NCI-H2227 treated with DMSO at 0.1 percent for 48 hours (cell line): ENCODE data around the gene ENDOG.
A peak's percentile ranks its signal among the peaks of the same experiment; 100 is the strongest.

Experiments used
- DNase-seq: peaks from one replicate; lab custom pipeline; 2025; lab: John Stamatoyannopoulos, UW

ENDOG gene

DNA sequence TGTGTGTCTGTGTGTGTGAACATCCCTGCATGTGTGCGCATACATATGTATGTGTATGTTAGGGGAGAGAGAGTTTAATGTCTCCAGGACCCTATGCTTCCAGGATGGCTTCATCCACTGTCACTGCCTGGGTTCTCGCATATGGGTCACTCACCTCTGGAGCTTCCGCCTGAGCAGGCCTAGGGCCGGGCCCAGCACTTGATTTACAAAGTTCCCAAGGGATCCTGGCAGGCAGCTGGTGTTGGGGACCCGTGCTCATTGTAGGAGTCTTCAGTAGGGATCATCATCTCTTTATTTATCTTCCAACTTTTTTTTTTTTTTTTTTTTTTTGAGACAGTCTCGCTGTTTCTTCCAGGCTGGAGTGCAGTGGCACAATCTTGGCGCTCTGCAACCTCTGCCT, 18.2 kb upstream of the ENDOG start:
- no peak for DNase-seq

DNA sequence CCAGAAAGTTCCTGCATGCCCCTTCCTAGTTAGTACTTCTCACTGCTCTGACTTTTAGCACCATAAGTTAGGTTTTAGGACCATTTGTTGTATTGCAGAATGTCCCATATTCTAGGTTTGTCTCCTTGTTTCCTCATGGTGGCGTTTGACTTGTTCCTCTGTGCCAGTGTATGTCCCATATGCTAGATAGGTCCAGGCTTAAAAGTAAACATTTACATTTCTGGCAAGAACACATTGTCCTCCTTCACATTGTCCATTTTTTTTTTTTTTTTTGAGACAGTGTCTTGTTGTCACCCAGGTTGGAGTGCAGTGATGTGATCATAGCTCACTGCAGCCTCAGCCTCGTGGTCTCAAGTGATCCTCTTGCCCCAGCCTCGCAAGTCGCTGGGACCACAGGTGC, 15.8 kb upstream of the ENDOG start:
- no peak for DNase-seq

- DNase-seq = no peak
Measured at GRCh38 chr9:128805661-128806060, 12.6 kb upstream of the ENDOG start.

GRCh38 chr9:128807827-128808226, 10.5 kb upstream of the ENDOG start:
- DNase-seq = no peak

GRCh38 chr9:128808543-128808942, 9.8 kb upstream of the ENDOG start:
- DNase-seq = no peak

DNA sequence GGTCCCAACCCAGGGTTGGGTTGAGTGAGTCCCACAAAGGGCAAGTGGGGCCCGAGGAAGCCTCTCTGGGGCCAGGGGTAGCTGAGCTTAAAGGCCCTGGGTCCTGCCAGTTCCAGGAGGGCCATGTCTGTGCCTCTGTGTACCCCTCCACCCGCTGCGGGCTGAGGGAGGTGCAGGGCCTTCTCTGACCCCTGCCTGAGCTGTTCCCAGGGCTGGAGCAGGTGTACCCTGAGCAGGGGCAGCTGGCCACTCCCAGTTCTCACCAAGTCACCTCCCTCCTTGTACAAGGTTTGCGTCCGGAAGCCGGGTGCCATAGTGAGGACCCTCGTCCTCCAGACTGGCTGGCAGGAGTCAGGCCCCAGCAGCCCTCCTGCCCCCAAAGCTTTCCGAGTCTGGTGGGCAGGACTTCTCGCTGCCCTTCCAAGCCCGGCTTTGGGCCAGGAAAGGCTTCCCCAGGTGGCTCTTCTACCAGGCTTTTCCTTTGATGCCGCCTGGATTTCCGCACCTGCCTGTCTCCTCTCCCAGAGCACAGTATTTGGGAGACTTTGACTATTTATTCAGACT, 9.2 kb upstream of the ENDOG start:
- DNase-seq = no peak

GRCh38 chr9:128809831-128810230, 8.5 kb upstream of the ENDOG start:
- no peak for DNase-seq

- no peak for DNase-seq
Measured at GRCh38 chr9:128810873-128811272, 7.4 kb upstream of the ENDOG start.

GRCh38 chr9:128818839-128819715, 777 bp downstream of the ENDOG start:
- no peak for DNase-seq

DNA sequence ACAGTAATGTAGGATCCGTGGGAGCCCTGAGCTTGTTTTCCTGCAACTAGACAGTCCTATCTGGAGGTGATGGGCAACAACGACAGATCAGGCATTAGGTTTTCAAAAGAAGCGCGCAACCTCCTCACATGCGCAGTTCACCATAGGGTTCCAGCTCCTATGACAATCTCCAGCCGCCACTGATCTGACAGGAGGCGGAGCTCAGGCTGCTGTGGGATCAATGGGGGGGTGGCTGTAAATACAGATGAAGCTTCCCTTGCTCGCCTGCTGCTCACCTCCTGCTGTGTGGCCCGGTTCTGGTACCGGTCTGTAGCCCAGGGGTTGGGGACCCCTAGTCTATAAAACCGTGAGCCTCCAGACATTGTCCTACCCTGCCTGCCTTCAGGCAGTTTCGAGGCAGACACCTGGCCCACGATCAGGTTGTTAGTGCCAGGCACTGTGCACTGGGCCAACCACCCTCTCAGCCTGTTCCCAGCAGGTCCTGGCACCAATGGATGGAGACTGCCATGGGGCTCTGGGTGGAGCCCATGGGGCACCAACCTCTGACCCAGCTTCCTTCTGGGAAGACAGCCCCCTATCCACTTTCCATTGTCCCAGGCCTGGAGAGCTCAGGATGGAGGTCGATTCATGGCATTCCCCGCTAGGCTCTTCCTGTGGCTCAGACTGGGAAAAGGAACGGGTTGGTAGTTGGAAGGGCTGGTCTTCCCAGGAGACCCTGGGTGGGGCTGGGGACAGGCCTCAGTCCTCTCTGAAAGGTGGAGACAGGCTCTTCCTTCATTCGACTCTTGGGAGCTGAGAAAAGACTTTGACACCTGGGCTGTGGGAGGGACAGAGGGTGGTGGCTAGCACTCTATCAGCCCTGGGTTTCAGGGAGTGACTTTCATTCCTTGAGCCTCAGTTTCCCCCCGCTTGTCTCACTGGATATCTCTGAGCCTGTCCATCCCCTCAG, 1.7 kb downstream of the ENDOG start:
- DNase-seq = peak; percentile 74

DNA sequence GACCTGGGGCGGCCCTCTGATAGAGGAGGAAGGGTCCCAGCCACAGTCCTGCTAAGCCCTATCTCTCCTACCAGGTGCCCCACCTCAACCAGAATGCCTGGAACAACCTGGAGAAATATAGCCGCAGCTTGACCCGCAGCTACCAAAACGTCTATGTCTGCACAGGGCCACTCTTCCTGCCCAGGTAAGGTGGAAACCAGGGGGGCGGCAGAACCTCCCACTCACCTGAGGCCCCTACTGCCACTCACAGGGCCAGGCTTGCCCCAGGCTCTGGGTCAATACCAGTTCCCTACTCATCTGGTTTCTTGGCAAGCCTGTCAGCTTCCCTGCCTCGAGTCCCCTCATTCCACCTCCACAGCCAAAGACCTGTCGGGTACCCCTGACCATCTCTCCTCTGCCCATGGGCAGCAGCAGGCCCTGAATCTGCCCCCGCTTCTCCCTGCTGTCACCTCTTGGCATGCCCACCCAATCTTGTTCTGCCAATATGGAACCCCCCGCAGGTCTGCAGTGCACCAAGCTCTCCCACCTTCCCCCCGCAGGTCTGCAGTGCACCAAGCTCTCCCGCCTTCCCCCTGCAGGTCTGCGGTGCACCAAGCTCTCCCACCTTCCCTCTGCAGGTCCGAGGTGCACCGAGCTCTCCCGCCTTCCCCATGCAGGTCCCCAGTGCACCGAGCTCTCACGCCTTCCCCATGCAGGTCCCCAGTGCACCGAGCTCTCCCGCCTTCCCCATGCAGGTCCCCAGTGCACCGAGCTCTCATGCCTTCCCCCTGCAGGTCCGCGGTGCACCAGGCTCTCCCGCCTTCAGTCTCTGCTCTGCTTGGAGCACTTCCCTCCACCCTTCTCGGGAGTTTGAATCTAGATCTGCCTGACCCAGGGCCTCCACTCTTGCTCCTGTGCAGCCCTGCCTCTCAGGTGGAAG, 2.6 kb downstream of the ENDOG start:
- DNase-seq = no peak

DNA sequence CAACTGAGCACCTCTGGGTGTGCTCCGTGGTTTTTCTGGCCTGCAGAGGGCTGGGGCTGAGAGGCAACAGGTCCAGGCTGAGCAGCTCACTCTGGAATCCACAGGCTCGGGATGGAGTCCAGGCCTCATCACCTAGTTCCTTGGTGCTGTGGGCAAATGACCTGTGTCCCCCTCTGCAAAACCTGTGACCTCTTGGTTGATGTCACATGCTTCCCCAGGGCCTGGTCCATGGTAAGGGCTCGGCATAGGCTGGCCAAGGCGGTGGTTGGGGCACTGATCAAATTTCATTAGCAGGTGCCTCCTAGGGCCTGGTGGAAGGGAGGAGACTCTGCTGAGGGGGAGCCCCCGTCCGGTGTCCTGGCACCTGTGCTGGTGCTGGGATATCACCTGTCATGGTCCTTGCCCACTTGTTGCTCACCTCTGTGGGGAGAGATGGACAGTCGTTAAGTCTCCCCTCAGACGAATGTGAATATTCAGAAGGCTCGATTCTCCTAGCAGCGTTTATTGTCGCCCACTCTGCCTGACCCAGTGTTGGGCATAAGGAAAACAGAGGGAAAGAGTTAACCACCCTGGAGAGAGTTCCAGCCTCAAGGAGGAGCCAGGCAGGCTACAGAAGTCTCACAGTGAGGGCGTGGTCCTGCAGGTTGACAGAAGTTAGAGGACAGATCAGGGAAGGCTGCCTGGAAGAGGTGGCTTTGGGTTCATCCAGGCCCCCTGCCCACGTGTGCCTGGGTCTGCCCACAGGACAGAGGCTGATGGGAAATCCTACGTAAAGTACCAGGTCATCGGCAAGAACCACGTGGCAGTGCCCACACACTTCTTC, 3.5 kb downstream of the ENDOG start:
- DNase-seq = no peak

DNA sequence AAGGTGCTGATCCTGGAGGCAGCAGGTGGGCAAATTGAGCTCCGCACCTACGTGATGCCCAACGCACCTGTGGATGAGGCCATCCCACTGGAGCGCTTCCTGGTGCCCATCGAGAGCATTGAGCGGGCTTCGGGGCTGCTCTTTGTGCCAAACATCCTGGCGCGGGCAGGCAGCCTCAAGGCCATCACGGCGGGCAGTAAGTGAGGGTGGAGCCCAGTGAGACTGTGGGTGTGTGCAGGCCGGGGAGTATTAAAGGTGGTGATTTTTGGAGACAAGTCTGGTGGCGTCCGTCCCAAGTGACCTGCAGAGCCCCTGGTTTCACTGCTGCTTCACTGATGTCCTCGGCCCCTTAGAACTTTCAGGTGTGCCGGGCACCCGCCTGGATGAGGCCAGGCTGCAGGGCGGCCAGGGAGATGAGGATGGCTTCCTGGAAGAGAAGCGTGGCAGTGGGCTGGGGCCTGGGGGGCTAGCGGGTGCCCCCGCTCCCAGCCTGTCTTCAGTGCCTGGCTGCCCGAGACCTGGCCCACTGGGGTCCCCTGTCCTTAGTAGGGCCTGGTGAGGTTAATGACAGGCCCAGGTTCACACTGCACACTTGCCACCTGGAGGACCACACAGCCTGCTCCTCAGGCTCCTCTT, 4.2 kb downstream of the ENDOG start:
- DNase-seq = no peak

- no peak for DNase-seq
Measured at GRCh38 chr9:128823362-128823902, 5.1 kb downstream of the ENDOG start.

DNA sequence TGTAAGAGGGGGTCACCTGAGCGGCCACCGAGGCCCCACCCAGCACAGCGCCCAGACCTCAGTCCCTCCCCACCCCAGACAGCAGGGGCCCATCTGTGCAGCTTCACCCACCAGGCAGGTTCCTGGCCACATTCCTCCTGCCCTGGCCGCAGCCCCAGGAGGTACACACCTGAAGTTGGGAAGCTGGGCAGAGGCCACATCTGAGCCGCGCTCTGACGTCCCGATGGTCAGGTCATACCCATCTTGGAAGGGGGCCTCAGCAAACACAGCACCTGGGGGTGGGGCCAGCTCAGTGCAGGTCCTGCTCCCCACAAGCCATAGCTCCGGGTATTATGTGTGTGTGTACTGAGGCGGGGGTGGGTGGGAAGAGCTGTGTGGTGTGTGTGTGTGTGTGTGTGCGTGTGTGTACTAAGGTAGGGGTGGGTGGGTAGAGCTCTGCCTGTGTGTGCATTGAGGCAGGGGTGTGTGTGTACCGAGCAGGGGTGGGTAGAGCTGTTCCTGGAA, 5.7 kb downstream of the ENDOG start:
- DNase-seq = no peak

GRCh38 chr9:128824911-128825310, 6.6 kb downstream of the ENDOG start:
- DNase-seq = no peak

DNA sequence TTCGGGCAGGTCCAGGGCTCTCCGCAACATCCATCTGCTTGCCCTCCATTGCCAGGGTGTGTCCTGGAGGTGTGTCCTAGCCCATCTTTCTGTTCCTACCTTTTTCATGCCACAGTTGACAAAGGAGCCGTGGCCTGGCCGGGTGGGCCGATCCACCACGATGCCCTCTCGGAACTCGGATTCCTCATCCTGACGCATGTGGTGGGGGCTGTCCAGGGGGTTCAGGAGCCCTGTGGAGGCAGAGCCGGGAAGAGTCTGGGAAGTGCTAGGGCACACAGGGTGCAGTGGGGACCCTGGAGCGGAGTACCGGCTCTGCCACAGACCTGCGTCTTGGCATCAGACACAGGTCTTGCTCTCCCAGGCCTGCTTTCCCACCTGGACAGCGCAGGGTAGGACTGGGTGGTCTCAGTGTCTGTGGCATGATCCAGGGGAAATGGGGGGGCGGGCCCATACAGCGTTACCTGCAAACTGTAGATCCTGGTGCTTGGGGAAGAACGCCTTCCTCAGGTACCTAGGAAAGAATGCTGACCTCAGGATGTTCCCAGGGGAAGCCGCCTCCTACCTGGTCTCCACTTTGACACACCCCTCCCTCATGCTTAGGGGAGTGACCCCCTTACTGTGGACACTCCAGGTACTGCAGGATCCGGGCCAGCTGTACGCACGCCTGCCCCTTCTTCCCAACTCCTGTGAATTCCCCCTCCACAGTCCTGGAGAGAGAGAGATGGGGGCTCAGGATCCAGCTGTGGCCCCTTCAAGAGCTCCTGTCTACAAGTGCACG, 7.8 kb downstream of the ENDOG start:
- no peak for DNase-seq

DNA sequence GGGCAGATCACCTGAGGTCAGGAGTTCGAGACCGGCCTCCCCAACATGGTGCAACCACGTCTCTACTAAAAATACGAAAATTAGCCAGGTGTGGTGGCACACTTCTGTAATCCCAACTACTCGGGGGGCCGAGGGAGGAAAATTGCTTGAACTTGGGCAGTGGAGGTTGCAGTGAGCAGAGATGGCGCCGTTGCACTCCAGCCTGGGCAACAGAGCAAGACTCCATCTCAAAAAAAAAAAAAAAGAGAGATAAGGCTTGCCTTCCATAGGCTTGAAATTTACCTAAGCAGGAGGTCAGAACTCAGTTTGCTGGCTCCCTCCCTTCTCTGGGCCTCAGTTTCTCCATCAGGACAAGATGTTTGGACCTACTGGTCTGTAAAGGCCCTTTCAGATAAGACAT, 10.0 kb downstream of the ENDOG start:
- no peak for DNase-seq
